A673 (cell line): ENCODE measurements around the gene LDHAL6B. TPM values are rescaled to one million over a fixed set of nuclear protein-coding genes. Genes with fewer than 3 reads are reported as not detected.

Experiments used
- BruUV-seq: library from RNA; stranded (reverse); fragments of 400-500 nt; replicated peaks from 2 replicates; lab custom pipeline; 2021; lab: Mats Ljungman, UMichigan
- CTCF ChIA-PET: fragments of 300-600 bp; sonication (Branson Sonifier 250); formaldehyde crosslinking; loops from one replicate; lab custom pipeline; 2022; ENCODE audit warnings: antibody characterized with exemption; lab: Charles Lee
- POLR2A ChIA-PET: fragments of 300-600 bp; sonication (Branson Sonifier 250); formaldehyde crosslinking; loops from one replicate; lab custom pipeline; 2022; ENCODE audit warnings: antibody characterized with exemption; ENCODE audit not compliant: low non-redundant PET; lab: Charles Lee
- DNase-seq: peaks from one replicate; pipeline ENCODE4 v3.0.0-alpha.2; 2015; ENCODE audit warnings: low spot score
- H3K27ac ChIP-seq: fragments of 200-600 bp; sonication (generic); 2 replicates; pipeline ENCODE4 v1.5.1; 2016; ENCODE audit warnings: mixed run types, low read depth, mild to moderate bottlenecking, mixed read lengths, antibody characterized with exemption, low read length; ENCODE audit not compliant: poor library complexity, severe bottlenecking
- H3K27me3 ChIP-seq: fragments of 200-600 bp; sonication (generic); replicated peaks from 2 replicates; pipeline ENCODE4 v1.6.1; 2017; ENCODE audit warnings: mixed run types, low read depth, mild to moderate bottlenecking, mixed read lengths, antibody characterized with exemption, low read length; ENCODE audit not compliant: insufficient read depth, poor library complexity
- H3K36me3 ChIP-seq: fragments of 200-600 bp; sonication (generic); 2 replicates; pipeline ENCODE4 v1.6.1; 2016; ENCODE audit warnings: mixed run types, mild to moderate bottlenecking, mixed read lengths, antibody characterized with exemption, low read length; ENCODE audit not compliant: insufficient read depth, poor library complexity, severe bottlenecking
- H3K4me1 ChIP-seq: fragments of 200-600 bp; sonication (generic); 2 replicates; pipeline ENCODE4 v1.6.1; 2017; ENCODE audit warnings: mixed run types, mild to moderate bottlenecking, mixed read lengths, antibody characterized with exemption, low read length; ENCODE audit not compliant: insufficient read depth, poor library complexity, severe bottlenecking
- H3K4me3 ChIP-seq: fragments of 200-600 bp; sonication (generic); 2 replicates; pipeline ENCODE4 v1.5.1; 2016; ENCODE audit warnings: low read depth, mixed run types, mild to moderate bottlenecking, mixed read lengths, low read length; ENCODE audit not compliant: poor library complexity, severe bottlenecking
- H3K9me3 ChIP-seq: fragments of 200-600 bp; sonication (generic); 2 replicates; pipeline ENCODE4 v1.6.1; 2016; ENCODE audit warnings: mixed run types, low read depth, mild to moderate bottlenecking, mixed read lengths, antibody characterized with exemption, low read length; ENCODE audit not compliant: poor library complexity, severe bottlenecking
- CTCF ChIP-seq: fragments of 300-800, 200-600 bp; sonication (generic); conservative IDR thresholded peaks from 2 replicates; pipeline ENCODE4 v1.5.1; 2017; ENCODE audit warnings: low read depth, mild to moderate bottlenecking, antibody characterized with exemption, low read length, moderate library complexity, mixed read lengths
- EZH2 ChIP-seq: fragments of 200-600 bp; sonication (generic); IDR thresholded peaks from 2 replicates; pipeline ENCODE4 v1.6.1; 2017; ENCODE audit warnings: borderline replicate concordance, low read depth, mild to moderate bottlenecking, mixed read lengths, antibody characterized with exemption, low read length; ENCODE audit not compliant: poor library complexity, severe bottlenecking
- intact Hi-C: fragments of 100-400 bp; cut with micrococcal nuclease; formaldehyde crosslinking; loops from one replicate; pipeline ENCODE4 v1.10.0; 2022; ENCODE audit not compliant: unreplicated experiment
- total RNA-seq: library from RNA; stranded (reverse); gene quantifications from 2 replicates; pipeline ENCODE4 v1.2.3, GENCODE V29; 2021

LDHAL6B gene
- total RNA-seq, 1 experiment from 2014 or later, result not detected

DNA sequence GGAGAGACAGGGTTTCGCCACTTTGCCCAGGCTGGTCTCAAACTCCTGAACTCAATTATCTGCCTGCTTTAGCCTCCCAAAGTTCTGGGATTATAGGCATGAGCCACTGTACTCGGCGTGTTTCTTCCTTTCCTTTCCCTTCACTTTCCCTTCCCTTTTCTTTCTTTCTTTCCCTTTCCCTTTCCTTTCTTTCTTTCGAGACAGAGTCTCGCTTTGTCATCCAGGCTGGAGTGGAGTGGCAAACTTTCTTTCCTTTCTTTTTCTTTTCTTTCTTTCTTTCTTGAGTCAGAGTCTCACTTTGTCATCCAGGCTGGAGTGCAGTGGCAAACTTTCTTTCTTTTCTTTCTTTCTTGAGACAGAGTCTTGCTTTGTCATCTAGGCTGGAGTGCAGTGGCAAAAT lies 17.4 kb upstream of the LDHAL6B start:
- BruUV-seq, result no TSS peak
- Histone ChIP-seq H3K4me1 (no peaks in the 10 kb centered on the region), H3K27me3 (no peaks in the 10 kb centered on the region), H3K9me3 (no peaks in the 10 kb centered on the region), H3K4me3 (no peak overlapping the region), H3K27ac (no peak overlapping the region), H3K36me3 (no peaks in the 10 kb centered on the region)
- DNase-seq, result no peak
- CTCF ChIA-PET, result no interaction called here
- TF ChIP-seq CTCF, result no peak
- TF ChIP-seq EZH2, result no peak
- POLR2A ChIA-PET, result no interaction called here
- intact Hi-C loops, result no loop called here

DNA sequence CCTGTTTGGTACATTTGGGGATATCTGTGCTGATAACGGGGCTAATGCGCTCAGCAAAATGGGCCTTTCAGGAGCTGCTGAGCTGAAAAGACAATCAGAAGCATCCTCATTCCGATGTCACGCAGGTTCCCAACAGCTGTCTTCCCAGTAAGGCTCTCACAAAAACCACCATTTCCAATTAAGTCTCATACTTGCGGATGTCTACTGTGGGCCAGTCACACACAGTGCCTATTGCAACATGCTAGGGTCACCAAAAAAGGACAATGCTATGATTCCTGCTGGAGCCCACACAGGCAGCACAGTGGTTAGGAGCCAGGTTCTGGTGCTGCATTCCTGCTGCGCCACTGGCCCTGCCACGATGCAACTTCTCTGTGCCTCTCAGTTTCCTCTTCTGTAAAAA lies 16.4 kb upstream of the LDHAL6B start:
- intact Hi-C loops, result no loop called here
- Histone ChIP-seq H3K4me1 (no peaks in the 10 kb centered on the region), H3K9me3 (no peaks in the 10 kb centered on the region), H3K36me3 (no peaks in the 10 kb centered on the region), H3K27ac (no peak overlapping the region), H3K4me3 (no peak overlapping the region), H3K27me3 (no peaks in the 10 kb centered on the region)
- no peak for TF ChIP-seq EZH2
- no peak for TF ChIP-seq CTCF
- no peak for DNase-seq
- ChIA-PET CTCF (no interaction called here), POLR2A (no interaction called here)
- BruUV-seq, result no TSS peak

- Histone ChIP-seq H3K4me3 (no peak overlapping the region), H3K36me3 (no peaks in the 10 kb centered on the region), H3K4me1 (no peaks in the 10 kb centered on the region), H3K9me3 (no peaks in the 10 kb centered on the region), H3K27ac (no peak overlapping the region), H3K27me3 (no peaks in the 10 kb centered on the region)
- CTCF ChIA-PET, result no interaction called here
- DNase-seq, result peak; percentile 16
- POLR2A ChIA-PET, result no interaction called here
- intact Hi-C loops, result no loop called here
- no peak for TF ChIP-seq CTCF
- no peak for TF ChIP-seq EZH2
- BruUV-seq, result no TSS peak
These were observed 14.8 kb upstream of the LDHAL6B start for GRCh38 chr15:59191855-59192237.
